Pancreas (tissue), 10 donors: ENCODE measurements around the gene MAP2K6. TPM values are rescaled to one million over a fixed set of nuclear protein-coding genes. Genes with fewer than 3 reads are reported as not detected.
A peak's percentile ranks its signal among the peaks of the same experiment; 100 is the strongest.

Experiments used
- ATAC-seq, 4 donors: fragments of 200-7000 bp; cut with Tn5 transposase; one replicate each; pipeline versions ENCODE4 v1.8.0 to v1.9.1; 2020; ENCODE audit warnings: mild to moderate bottlenecking in 4 of 4, moderate library complexity in 4 of 4
- DNase-seq, 6 donors: peaks; one replicate each; pipeline ENCODE4 v3.0.0-alpha.2; 2020
- FAIRE-seq: peaks from 2 replicates; lab custom pipeline; 2012; peaks lifted over from hg19 to GRCh38; lab: Jason Lieb, UNC
- H3K27ac ChIP-seq, 4 donors: fragments of 200-600 bp; sonication (generic); 1 replicate in 3 of 4; 2 replicates in 1 of 4; pipeline versions ENCODE4 v1.5.0 to v1.8.0; 2020
- H3K27me3 ChIP-seq, 4 donors: fragments of 200-600 bp; one replicate each; pipeline ENCODE4 v1.8.0; 2021
- H3K36me3 ChIP-seq, 3 donors: fragments of 200-600 bp; sonication (generic) in 1 of 3; one replicate each; pipeline versions ENCODE4 v1.5.0 to v1.8.0; 2020 to 2021
- H3K4me1 ChIP-seq, 3 donors: fragments of 200-600 bp; one replicate each; pipeline ENCODE4 v1.8.0; 2021
- H3K4me3 ChIP-seq, 4 donors: fragments of 200-600 bp; sonication (generic) in 2 of 4; one replicate each; pipeline versions ENCODE4 v1.5.0 to v1.8.0; 2020 to 2021
- H3K9me3 ChIP-seq, 4 donors: fragments of 200-600 bp; one replicate each; pipeline ENCODE4 v1.8.0; 2021
- CTCF ChIP-seq, 4 donors: fragments of 200-600 bp; sonication (generic) in 3 of 4; IDR thresholded peaks; one replicate each; pipeline versions ENCODE4 v1.5.0 to v1.8.0; 2021; ENCODE audit warnings: antibody characterized with exemption in 4 of 4
- WGBS, 2 donors: extraction: QIAGEN DNeasy Blood & Tissue Kit; methylation state at CpG; one replicate each; pipeline ENCODE4 v1.1.7; 2013; 5-methylcytosine and 5-hydroxymethylcytosine counted together
- intact Hi-C, 3 donors: fragments of 100-400 bp; cut with DNase I; formaldehyde crosslinking; loops; one replicate each; pipeline versions ENCODE4 v1.11.1 to v1.14.2; 2022
- polyA plus RNA-seq, 2 donors: library from polyadenylated mRNA; stranded (reverse); fragments of 200-250 nt; gene quantifications; one replicate each; pipeline ENCODE4 v1.2.3, GENCODE V29; 2013
- total RNA-seq, 6 donors: library from RNA; stranded (reverse); fragmentation: NEBNext Ultra II Directional in 4 of 6; extraction: Animal tissue kit (Norgen Biotek cat#: 25700) in 4 of 6; gene quantifications; one replicate each; pipeline versions ENCODE4 v1.2.1 to v1.2.4, GENCODE V29; 2021 to 2023
- donor health status: healthy with polysubstance abuse.
- donor health status: DM: no; HTN: no; CAD: no; lungs with moderate emphysema.
- donor health status: DM: no; HTN: no; CAD: no.
- donor health status: control.
- donor health status: control.
- donor health status: Bipolar disorder and iron deficiency.
- donor health status: DM: yes; HTN: yes; CAD: no.
- donor health status: DM: no; HTN: no; CAD: no.
- donor health status: DM: no; HTN: no; CAD: no.
- donor health status: DM: yes; HTN: yes; CAD: no.

MAP2K6 gene
- total and polyA plus RNA-seq, 8 donors = 6.2 to 12.9 (median 9.0) TPM

- Histone ChIP-seq H3K27me3 (no peaks in the 10 kb centered on the region), H3K27ac (no peak overlapping the region), H3K4me3 (no peak overlapping the region), H3K36me3 (no peaks in the 10 kb centered on the region), H3K4me1 (no peaks in the 10 kb centered on the region), H3K9me3 (no peaks in the 10 kb centered on the region)
- FAIRE-seq = no peak
- no peak for ATAC-seq
- intact Hi-C loops = no loop called here
- TF ChIP-seq CTCF (IDR thresholded peaks at IDR 0.05) = no peak
- WGBS, 2 donors = 60 to 66% methylated on average over 3 of the region's 3 CpGs
- no peak for DNase-seq
Measured at GRCh38 chr17:69557339-69557738, 142.8 kb downstream of the MAP2K6 start.

- no peak for ATAC-seq
- 78 to 84% methylated on average over 6 of the region's 6 CpGs for WGBS, 2 donors
Measured at GRCh38 chr17:69558796-69559195, 144.3 kb downstream of the MAP2K6 start.

GRCh38 chr17:69560987-69561441 is 146.5 kb downstream of the MAP2K6 start:
- no peak overlapping the region for H3K4me3 ChIP-seq
- no peaks in the 10 kb centered on the region for H3K4me1 ChIP-seq
- intact Hi-C loops = no loop called here
- DNase-seq = no peak
- no peak for TF ChIP-seq CTCF (IDR thresholded peaks at IDR 0.05)
- peak in 1 of 4 donors; percentile 21 for ATAC-seq
- H3K36me3 ChIP-seq = no peaks in the 10 kb centered on the region
- FAIRE-seq = no peak
- no peaks in the 10 kb centered on the region for H3K27me3 ChIP-seq
- no peak overlapping the region for H3K27ac ChIP-seq
- 35% methylated on average over 3 of the region's 3 CpGs for WGBS, 2 donors
- H3K9me3 ChIP-seq = no peaks in the 10 kb centered on the region

More at GRCh38 chr17:69558796-69559195, 144.3 kb downstream of the MAP2K6 start:
- no peak for DNase-seq
- Histone ChIP-seq H3K36me3 (no peaks in the 10 kb centered on the region), H3K4me1 (no peaks in the 10 kb centered on the region), H3K27ac (no peak overlapping the region), H3K4me3 (no peak overlapping the region), H3K9me3 (no peaks in the 10 kb centered on the region), H3K27me3 (no peaks in the 10 kb centered on the region)
- FAIRE-seq = no peak
- no peak for TF ChIP-seq CTCF (IDR thresholded peaks at IDR 0.05)
- intact Hi-C loops = no loop called here

- no peaks in the 10 kb centered on the region for H3K4me1 ChIP-seq
- ATAC-seq (no peak), DNase-seq (no peak), FAIRE-seq (no peak)
- no peaks in the 10 kb centered on the region for H3K36me3 ChIP-seq
- intact Hi-C loops = no loop called here
- TF ChIP-seq CTCF (IDR thresholded peaks at IDR 0.05) = no peak
- H3K4me3 ChIP-seq = no peak overlapping the region
- no peaks in the 10 kb centered on the region for H3K9me3 ChIP-seq
- WGBS, 2 donors = 89 to 94% methylated on average over 3 of the region's 3 CpGs
- H3K27ac ChIP-seq = no peak overlapping the region
- no peaks in the 10 kb centered on the region for H3K27me3 ChIP-seq
Measured at GRCh38 chr17:69561462-69561861, 147.0 kb downstream of the MAP2K6 start.

- FAIRE-seq = no peak
- no peak overlapping the region for H3K4me3 ChIP-seq
- no peaks in the 10 kb centered on the region for H3K9me3 ChIP-seq
- no peak overlapping the region for H3K27ac ChIP-seq
- intact Hi-C loops = loop anchor here in 1 of 3 donors (5.0 kb wide), 1 partner anchor 987 kb away; no protein-coding TSS in a partner anchor
- no peak for TF ChIP-seq CTCF (IDR thresholded peaks at IDR 0.05)
- WGBS, 2 donors = 64 to 79% methylated on average over 7 of the region's 7 CpGs
- no peaks in the 10 kb centered on the region for H3K27me3 ChIP-seq
- ATAC-seq = no peak
- H3K36me3 ChIP-seq = no peaks in the 10 kb centered on the region
- DNase-seq = no peak
- H3K4me1 ChIP-seq = no peaks in the 10 kb centered on the region
Measured at GRCh38 chr17:69565447-69565846, 150.9 kb downstream of the MAP2K6 start.
